HL-60 (cell line): Measurements from ENCODE around the gene HOXB5.

Experiments
- DNase-seq, 2 experiments: peaks; one replicate each; pipeline ENCODE4 v3.0.0-alpha.2; 2010 to 2020; ENCODE audit warnings: low read depth in 1 of 2, low spot score in 1 of 2
- H3K27ac ChIP-seq: fragments of 250-450 bp; sonication (Bioruptor Pico); replicated peaks from 2 replicates; pipeline ENCODE4 v1.5.1; 2020; ENCODE audit warnings: mild to moderate bottlenecking, moderate library complexity
- H3K27me3 ChIP-seq: fragments of 250-450 bp; sonication (Bioruptor Pico); 2 replicates; pipeline ENCODE4 v1.5.1; 2021; ENCODE audit warnings: mild to moderate bottlenecking, moderate library complexity; ENCODE audit not compliant: insufficient read depth, poor library complexity, severe bottlenecking
- H3K4me3 ChIP-seq: replicated peaks from 2 replicates; pipeline ENCODE4 v1.5.1; 2011; ENCODE audit warnings: mild to moderate bottlenecking, control low read depth, low read length; ENCODE audit not compliant: insufficient read depth
- GABPA ChIP-seq: IDR thresholded peaks from 2 replicates; pipeline ENCODE4 v1.6.1; 2012; ENCODE audit warnings: low read depth
- POLR2AphosphoS5 ChIP-seq: IDR thresholded peaks from 2 replicates; pipeline ENCODE4 v1.6.1; 2012; ENCODE audit warnings: low read depth
- SPI1 ChIP-seq: IDR thresholded peaks from 2 replicates; pipeline ENCODE4 v1.6.1; 2012; ENCODE audit warnings: low read depth, mild to moderate bottlenecking, borderline replicate concordance
- TF ChIP-seq, protein P1 (sequence below): IDR thresholded peaks from one replicate; pipeline ENCODE4 v1.5.1; 2011; ENCODE audit warnings: low read length, control low read depth, inconsistent platforms; ENCODE audit not compliant: insufficient read depth
- TF ChIP-seq, protein P2 (sequence below): IDR thresholded peaks from 2 replicates; pipeline ENCODE4 v1.6.1; 2012; ENCODE audit warnings: low read depth; ENCODE audit not compliant: insufficient replicate concordance

Gene HOXB5

GRCh38 chr17:48601207-48601538 lies 7.6 kb upstream of the HOXB5 start:
- H3K4me3 ChIP-seq: no peak overlapping the region
- no peak for TF ChIP-seq POLR2AphosphoS5
- TF ChIP-seq, protein P1, sequence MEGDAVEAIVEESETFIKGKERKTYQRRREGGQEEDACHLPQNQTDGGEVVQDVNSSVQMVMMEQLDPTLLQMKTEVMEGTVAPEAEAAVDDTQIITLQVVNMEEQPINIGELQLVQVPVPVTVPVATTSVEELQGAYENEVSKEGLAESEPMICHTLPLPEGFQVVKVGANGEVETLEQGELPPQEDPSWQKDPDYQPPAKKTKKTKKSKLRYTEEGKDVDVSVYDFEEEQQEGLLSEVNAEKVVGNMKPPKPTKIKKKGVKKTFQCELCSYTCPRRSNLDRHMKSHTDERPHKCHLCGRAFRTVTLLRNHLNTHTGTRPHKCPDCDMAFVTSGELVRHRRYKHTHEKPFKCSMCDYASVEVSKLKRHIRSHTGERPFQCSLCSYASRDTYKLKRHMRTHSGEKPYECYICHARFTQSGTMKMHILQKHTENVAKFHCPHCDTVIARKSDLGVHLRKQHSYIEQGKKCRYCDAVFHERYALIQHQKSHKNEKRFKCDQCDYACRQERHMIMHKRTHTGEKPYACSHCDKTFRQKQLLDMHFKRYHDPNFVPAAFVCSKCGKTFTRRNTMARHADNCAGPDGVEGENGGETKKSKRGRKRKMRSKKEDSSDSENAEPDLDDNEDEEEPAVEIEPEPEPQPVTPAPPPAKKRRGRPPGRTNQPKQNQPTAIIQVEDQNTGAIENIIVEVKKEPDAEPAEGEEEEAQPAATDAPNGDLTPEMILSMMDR: no peak
- TF ChIP-seq GABPA: no peak
- no peak for TF ChIP-seq SPI1
- TF ChIP-seq, protein P2, sequence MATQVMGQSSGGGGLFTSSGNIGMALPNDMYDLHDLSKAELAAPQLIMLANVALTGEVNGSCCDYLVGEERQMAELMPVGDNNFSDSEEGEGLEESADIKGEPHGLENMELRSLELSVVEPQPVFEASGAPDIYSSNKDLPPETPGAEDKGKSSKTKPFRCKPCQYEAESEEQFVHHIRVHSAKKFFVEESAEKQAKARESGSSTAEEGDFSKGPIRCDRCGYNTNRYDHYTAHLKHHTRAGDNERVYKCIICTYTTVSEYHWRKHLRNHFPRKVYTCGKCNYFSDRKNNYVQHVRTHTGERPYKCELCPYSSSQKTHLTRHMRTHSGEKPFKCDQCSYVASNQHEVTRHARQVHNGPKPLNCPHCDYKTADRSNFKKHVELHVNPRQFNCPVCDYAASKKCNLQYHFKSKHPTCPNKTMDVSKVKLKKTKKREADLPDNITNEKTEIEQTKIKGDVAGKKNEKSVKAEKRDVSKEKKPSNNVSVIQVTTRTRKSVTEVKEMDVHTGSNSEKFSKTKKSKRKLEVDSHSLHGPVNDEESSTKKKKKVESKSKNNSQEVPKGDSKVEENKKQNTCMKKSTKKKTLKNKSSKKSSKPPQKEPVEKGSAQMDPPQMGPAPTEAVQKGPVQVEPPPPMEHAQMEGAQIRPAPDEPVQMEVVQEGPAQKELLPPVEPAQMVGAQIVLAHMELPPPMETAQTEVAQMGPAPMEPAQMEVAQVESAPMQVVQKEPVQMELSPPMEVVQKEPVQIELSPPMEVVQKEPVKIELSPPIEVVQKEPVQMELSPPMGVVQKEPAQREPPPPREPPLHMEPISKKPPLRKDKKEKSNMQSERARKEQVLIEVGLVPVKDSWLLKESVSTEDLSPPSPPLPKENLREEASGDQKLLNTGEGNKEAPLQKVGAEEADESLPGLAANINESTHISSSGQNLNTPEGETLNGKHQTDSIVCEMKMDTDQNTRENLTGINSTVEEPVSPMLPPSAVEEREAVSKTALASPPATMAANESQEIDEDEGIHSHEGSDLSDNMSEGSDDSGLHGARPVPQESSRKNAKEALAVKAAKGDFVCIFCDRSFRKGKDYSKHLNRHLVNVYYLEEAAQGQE: no peak
- DNase-seq: no peak
- H3K27me3 ChIP-seq: peaks cover 90% of the 10 kb centered on the region
- H3K27ac ChIP-seq: no peak overlapping the region

GRCh38 chr17:48600244-48601098 lies 6.9 kb upstream of the HOXB5 start:
- no peak overlapping the region for H3K4me3 ChIP-seq
- TF ChIP-seq, protein P2: no peak
- no peak for TF ChIP-seq POLR2AphosphoS5
- TF ChIP-seq SPI1: no peak; the same call in 1 of the 2 replicates
- TF ChIP-seq GABPA: no peak
- TF ChIP-seq, protein P1: no peak
- DNase-seq: no peak
- H3K27ac ChIP-seq: no peak overlapping the region
- H3K27me3 ChIP-seq: peaks cover 90% of the 10 kb centered on the region

- peaks cover 84% of the 10 kb centered on the region for H3K27me3 ChIP-seq
- H3K27ac ChIP-seq: no peak overlapping the region
- H3K4me3 ChIP-seq: no peak overlapping the region
- DNase-seq: no peak
- no peak for TF ChIP-seq SPI1
- TF ChIP-seq, protein P1: no peak
- TF ChIP-seq GABPA: no peak
- TF ChIP-seq, protein P2: no peak
- TF ChIP-seq POLR2AphosphoS5: no peak
Observed at GRCh38 chr17:48599354-48599753, 5.8 kb upstream of the HOXB5 start.
